ENCODE measurements around the gene USP7. TPM values are rescaled to one million over a fixed set of nuclear protein-coding genes. Genes with fewer than 3 reads are reported as not detected.

Gene USP7
- total and polyA plus RNA-seq, 10 of the 15 experiments (the other 5 are each of a cell fraction or from before 2014, with no cell fraction given) = 16.2 to 133 (median 60.5) TPM

DNA sequence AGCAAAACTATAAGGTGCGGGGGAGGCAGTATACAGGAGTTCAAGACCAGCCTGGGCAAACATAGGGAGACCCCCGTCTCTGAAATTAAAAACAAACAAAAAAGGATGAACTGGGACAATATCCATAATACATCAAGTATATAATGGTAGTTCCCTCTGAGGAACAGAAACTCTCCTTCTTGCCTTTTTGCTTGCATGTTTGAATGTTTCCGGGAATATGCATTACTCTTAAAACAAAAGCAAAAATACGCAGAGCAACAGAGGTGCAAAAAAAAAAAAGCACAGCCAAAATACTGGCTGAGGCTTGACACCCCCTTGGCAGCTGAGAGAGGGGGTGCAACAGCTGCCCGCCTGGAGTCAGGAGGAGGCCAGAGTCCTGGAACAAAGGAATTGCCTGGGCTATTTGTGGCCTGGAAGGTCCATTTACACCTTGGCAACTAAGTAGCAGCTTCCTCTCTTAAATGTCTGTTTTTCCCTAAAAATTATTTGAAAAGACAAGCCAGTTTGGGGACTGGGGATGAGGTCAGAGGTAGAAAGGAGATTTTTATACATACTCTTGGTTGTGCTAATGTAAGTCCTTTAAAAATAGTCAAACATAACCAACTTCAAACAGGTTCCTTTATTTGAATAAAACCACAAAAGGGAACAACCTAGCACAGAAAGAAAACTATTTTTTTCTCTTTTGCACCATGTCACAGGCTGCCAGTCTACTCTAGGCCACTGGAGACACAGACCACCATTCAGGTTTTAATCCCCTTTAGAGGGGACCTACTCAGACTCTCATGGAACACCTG lies 19.5 kb downstream of the USP7 start (continued):
- TF ChIP-seq, protein P1, sequence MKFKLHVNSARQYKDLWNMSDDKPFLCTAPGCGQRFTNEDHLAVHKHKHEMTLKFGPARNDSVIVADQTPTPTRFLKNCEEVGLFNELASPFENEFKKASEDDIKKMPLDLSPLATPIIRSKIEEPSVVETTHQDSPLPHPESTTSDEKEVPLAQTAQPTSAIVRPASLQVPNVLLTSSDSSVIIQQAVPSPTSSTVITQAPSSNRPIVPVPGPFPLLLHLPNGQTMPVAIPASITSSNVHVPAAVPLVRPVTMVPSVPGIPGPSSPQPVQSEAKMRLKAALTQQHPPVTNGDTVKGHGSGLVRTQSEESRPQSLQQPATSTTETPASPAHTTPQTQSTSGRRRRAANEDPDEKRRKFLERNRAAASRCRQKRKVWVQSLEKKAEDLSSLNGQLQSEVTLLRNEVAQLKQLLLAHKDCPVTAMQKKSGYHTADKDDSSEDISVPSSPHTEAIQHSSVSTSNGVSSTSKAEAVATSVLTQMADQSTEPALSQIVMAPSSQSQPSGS (IDR thresholded peaks at IDR 0.05; ENCODE audit: low read length) = no peak
- TF ChIP-seq CBFB (IDR thresholded peaks at IDR 0.05; ENCODE audit: low read depth) = peak; percentile 49
- no peak for TF ChIP-seq RAD21 (IDR thresholded peaks at IDR 0.05; ENCODE audit: insufficient read depth, low read depth, low read length)
- TF ChIP-seq GATAD2B (conservative IDR thresholded peaks at IDR 0.05; ENCODE audit: low read depth) = 0 out of 2 replicates have a peak, but pooled peaks have one; percentile 43
- TF ChIP-seq TCF7 (IDR thresholded peaks at IDR 0.05; ENCODE audit: borderline replicate concordance) = peak; percentile 60; the same call in 1 of the 2 replicates
- TF ChIP-seq TCF3 (IDR thresholded peaks at IDR 0.05; ENCODE audit: borderline replicate concordance, insufficient read depth, low read depth, low read length) = no peak
- peak; percentile 35; the same call in 1 of the 3 replicates for TF ChIP-seq POU2F2 (IDR thresholded peaks at IDR 0.05; ENCODE audit: borderline replicate concordance, low read depth, low read length)
- peak; percentile 58; the same call in 1 of the 2 replicates for TF ChIP-seq MEF2A (IDR thresholded peaks at IDR 0.05; ENCODE audit: insufficient read depth, low read depth, low read length)
- TF ChIP-seq KAT2A (conservative IDR thresholded peaks at IDR 0.05; ENCODE audit: control insufficient read depth, low read depth, low read length) = no peak
- TF ChIP-seq CREB1 (IDR thresholded peaks at IDR 0.05; ENCODE audit: low read depth) = no peak
- no peak for TF ChIP-seq MTA3 (IDR thresholded peaks at IDR 0.05; ENCODE audit: borderline replicate concordance, low read length)
- TF ChIP-seq ATF7 (IDR thresholded peaks at IDR 0.05; ENCODE audit: low read depth) = peak; percentile 46; the same call in 1 of the 2 replicates
- TF ChIP-seq CREM (IDR thresholded peaks at IDR 0.05; ENCODE audit: low read depth) = 0 out of 2 replicates have a peak, but pooled peaks have one; percentile 8
- no peak for TF ChIP-seq ZBED1 (IDR thresholded peaks at IDR 0.05; ENCODE audit: borderline replicate concordance)
- no peak for TF ChIP-seq JUND (IDR thresholded peaks at IDR 0.05; ENCODE audit: low read depth, low read length)
- TF ChIP-seq TCF12 (IDR thresholded peaks at IDR 0.05; ENCODE audit: low read depth, low read length) = no peak
- TF ChIP-seq, protein P2, sequence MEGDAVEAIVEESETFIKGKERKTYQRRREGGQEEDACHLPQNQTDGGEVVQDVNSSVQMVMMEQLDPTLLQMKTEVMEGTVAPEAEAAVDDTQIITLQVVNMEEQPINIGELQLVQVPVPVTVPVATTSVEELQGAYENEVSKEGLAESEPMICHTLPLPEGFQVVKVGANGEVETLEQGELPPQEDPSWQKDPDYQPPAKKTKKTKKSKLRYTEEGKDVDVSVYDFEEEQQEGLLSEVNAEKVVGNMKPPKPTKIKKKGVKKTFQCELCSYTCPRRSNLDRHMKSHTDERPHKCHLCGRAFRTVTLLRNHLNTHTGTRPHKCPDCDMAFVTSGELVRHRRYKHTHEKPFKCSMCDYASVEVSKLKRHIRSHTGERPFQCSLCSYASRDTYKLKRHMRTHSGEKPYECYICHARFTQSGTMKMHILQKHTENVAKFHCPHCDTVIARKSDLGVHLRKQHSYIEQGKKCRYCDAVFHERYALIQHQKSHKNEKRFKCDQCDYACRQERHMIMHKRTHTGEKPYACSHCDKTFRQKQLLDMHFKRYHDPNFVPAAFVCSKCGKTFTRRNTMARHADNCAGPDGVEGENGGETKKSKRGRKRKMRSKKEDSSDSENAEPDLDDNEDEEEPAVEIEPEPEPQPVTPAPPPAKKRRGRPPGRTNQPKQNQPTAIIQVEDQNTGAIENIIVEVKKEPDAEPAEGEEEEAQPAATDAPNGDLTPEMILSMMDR (IDR thresholded peaks at IDR 0.05 in 2 of 3, conservative IDR thresholded peaks at IDR 0.05 in 1 of 3; ENCODE audit: control insufficient read depth in 2 of 3, extremely low read depth in 1 of 3, insufficient read depth in 1 of 3, low read depth in 3 of 3, low read length in 3 of 3) = no peak
- no peak for TF ChIP-seq ETV6 (conservative IDR thresholded peaks at IDR 0.05 in 1 of 2, IDR thresholded peaks at IDR 0.05 in 1 of 2; ENCODE audit: borderline replicate concordance in 1 of 2, low read depth in 1 of 2)
- no peak for TF ChIP-seq PAX8 (IDR thresholded peaks at IDR 0.05)
- TF ChIP-seq FOXK2 (IDR thresholded peaks at IDR 0.05) = no peak
- no peak for TF ChIP-seq SIN3A (IDR thresholded peaks at IDR 0.05; ENCODE audit: low read depth, low read length)
- TF ChIP-seq PML (IDR thresholded peaks at IDR 0.05; ENCODE audit: low read length) = no peak
- TF ChIP-seq IKZF2 (IDR thresholded peaks at IDR 0.05) = peak; percentile 60 to 66; a peak in 3 of 4 replicates
- TF ChIP-seq, protein P3, sequence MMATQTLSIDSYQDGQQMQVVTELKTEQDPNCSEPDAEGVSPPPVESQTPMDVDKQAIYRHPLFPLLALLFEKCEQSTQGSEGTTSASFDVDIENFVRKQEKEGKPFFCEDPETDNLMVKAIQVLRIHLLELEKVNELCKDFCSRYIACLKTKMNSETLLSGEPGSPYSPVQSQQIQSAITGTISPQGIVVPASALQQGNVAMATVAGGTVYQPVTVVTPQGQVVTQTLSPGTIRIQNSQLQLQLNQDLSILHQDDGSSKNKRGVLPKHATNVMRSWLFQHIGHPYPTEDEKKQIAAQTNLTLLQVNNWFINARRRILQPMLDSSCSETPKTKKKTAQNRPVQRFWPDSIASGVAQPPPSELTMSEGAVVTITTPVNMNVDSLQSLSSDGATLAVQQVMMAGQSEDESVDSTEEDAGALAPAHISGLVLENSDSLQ (IDR thresholded peaks at IDR 0.05) = peak; percentile 61; the same call in 1 of the 2 replicates

Data from GM12878 (cell line).